ENCODE data around the gene CADPS.

GRCh38 chr3:62375655-62376453, 499.4 kb downstream of the CADPS start:
- TF ChIP-seq EZH2 (IDR thresholded peaks at IDR 0.05; ENCODE audit: low read depth), result no peak
- no peak for TF ChIP-seq CTCF (conservative IDR thresholded peaks at IDR 0.05)

Measured in PC-9 (cell line).